NCI-H1048 (cell line): ENCODE results near the gene NKAIN2.

ENCODE experiments used
- DNase-seq: peaks from one replicate; lab custom pipeline; 2025; lab: John Stamatoyannopoulos, UW

The NKAIN2 gene

GRCh38 chr6:123808556-123808955, 4.9 kb downstream of the NKAIN2 start:
- DNase-seq = peak; percentile 18

GRCh38 chr6:123810214-123810613, 6.5 kb downstream of the NKAIN2 start:
- DNase-seq = no peak

GRCh38 chr6:123810948-123811347, 7.3 kb downstream of the NKAIN2 start:
- DNase-seq = no peak

GRCh38 chr6:123811378-123811777, 7.7 kb downstream of the NKAIN2 start:
- DNase-seq = no peak

GRCh38 chr6:123812621-123813020, 9.0 kb downstream of the NKAIN2 start:
- no peak for DNase-seq

GRCh38 chr6:123821112-123821511, 17.4 kb downstream of the NKAIN2 start:
- DNase-seq = no peak

- no peak for DNase-seq
These were observed 25.8 kb downstream of the NKAIN2 start for GRCh38 chr6:123829302-123829953.

- no peak for DNase-seq
These were observed 26.5 kb downstream of the NKAIN2 start for GRCh38 chr6:123830120-123830519.

- DNase-seq = no peak
These were observed 35.0 kb downstream of the NKAIN2 start for GRCh38 chr6:123838505-123839234.

- DNase-seq = no peak
These were observed 37.6 kb downstream of the NKAIN2 start for GRCh38 chr6:123841067-123841896.

- no peak for DNase-seq
These were observed 40.3 kb downstream of the NKAIN2 start for GRCh38 chr6:123844011-123844410.

GRCh38 chr6:123848347-123848746, 44.7 kb downstream of the NKAIN2 start:
- no peak for DNase-seq

- no peak for DNase-seq
These were observed 45.7 kb downstream of the NKAIN2 start for GRCh38 chr6:123849406-123849805.

GRCh38 chr6:123850555-123850954, 46.9 kb downstream of the NKAIN2 start:
- DNase-seq = no peak

- no peak for DNase-seq
These were observed 50.5 kb downstream of the NKAIN2 start for GRCh38 chr6:123854201-123854600.

GRCh38 chr6:123855506-123855905, 51.8 kb downstream of the NKAIN2 start:
- DNase-seq = no peak

- no peak for DNase-seq
These were observed 55.6 kb downstream of the NKAIN2 start for GRCh38 chr6:123859291-123859690.

GRCh38 chr6:123869334-123869733, 65.7 kb downstream of the NKAIN2 start:
- no peak for DNase-seq

GRCh38 chr6:123873974-123874373, 70.3 kb downstream of the NKAIN2 start:
- no peak for DNase-seq

GRCh38 chr6:123875784-123876183, 72.1 kb downstream of the NKAIN2 start:
- DNase-seq = no peak

- no peak for DNase-seq
These were observed 76.1 kb downstream of the NKAIN2 start for GRCh38 chr6:123879749-123880148.

GRCh38 chr6:123888771-123889513, 85.3 kb downstream of the NKAIN2 start:
- no peak for DNase-seq
